ENCODE measurements around the gene SMARCA2. TPM values are rescaled to one million over a fixed set of nuclear protein-coding genes. Genes with fewer than 3 reads are reported as not detected.

Gene SMARCA2
- polyA plus RNA-seq (2012; ENCODE audit: low read depth, missing spikeins), result 219 TPM

GRCh38 chr9:2014696-2015580 is at the start of gene SMARCA2:
Gene SMARCA2 (plus strand): TSS chr9:2015347. CDS start chr9:2029023, 13,676 bp downstream.
- peak; percentile 98 for FAIRE-seq
- TF ChIP-seq POLR2A (IDR thresholded peaks at IDR 0.05; ENCODE audit: low read depth, low read length), result peak; percentile 98
- peak; percentile 55 for TF ChIP-seq POU2F2 (IDR thresholded peaks at IDR 0.05; ENCODE audit: low read depth, low read length)
- no peak for TF ChIP-seq PAX5 (IDR thresholded peaks at IDR 0.05; ENCODE audit: insufficient read depth, low read length, severe bottlenecking)
- peak; percentile 91 for TF ChIP-seq TAF1 (IDR thresholded peaks at IDR 0.05; ENCODE audit: low read depth, low read length)
- TF ChIP-seq SPI1 (IDR thresholded peaks at IDR 0.05; ENCODE audit: low read depth, low read length), result no peak
- TF ChIP-seq POLR2AphosphoS5 (IDR thresholded peaks at IDR 0.05; ENCODE audit: low read depth, low read length), result peak; percentile 93
- DNase-seq (ENCODE audit: insufficient read length, low spot score), result peak; percentile 78

GRCh38 chr9:1966725-1967366 is 48.3 kb upstream of the SMARCA2 start:
- TF ChIP-seq SPI1 (IDR thresholded peaks at IDR 0.05; ENCODE audit: low read depth, low read length), result no peak
- TF ChIP-seq TAF1 (IDR thresholded peaks at IDR 0.05; ENCODE audit: low read depth, low read length), result no peak
- no peak for TF ChIP-seq POLR2AphosphoS5 (IDR thresholded peaks at IDR 0.05; ENCODE audit: low read depth, low read length)
- no peak for TF ChIP-seq PAX5 (IDR thresholded peaks at IDR 0.05; ENCODE audit: insufficient read depth, low read length, severe bottlenecking)
- TF ChIP-seq POLR2A (IDR thresholded peaks at IDR 0.05; ENCODE audit: low read depth, low read length), result no peak
- TF ChIP-seq POU2F2 (IDR thresholded peaks at IDR 0.05; ENCODE audit: low read depth, low read length), result no peak
- DNase-seq (ENCODE audit: insufficient read length, low spot score), result no peak
- no peak for FAIRE-seq

- FAIRE-seq (peak; percentile 31), DNase-seq (ENCODE audit: insufficient read length, low spot score) (no peak)
- TF ChIP-seq POU2F2 (IDR thresholded peaks at IDR 0.05; ENCODE audit: low read depth, low read length) (no peak), POLR2AphosphoS5 (IDR thresholded peaks at IDR 0.05; ENCODE audit: low read depth, low read length) (no peak), PAX5 (IDR thresholded peaks at IDR 0.05; ENCODE audit: insufficient read depth, low read length, severe bottlenecking) (no peak), POLR2A (IDR thresholded peaks at IDR 0.05; ENCODE audit: low read depth, low read length) (no peak), TAF1 (IDR thresholded peaks at IDR 0.05; ENCODE audit: low read depth, low read length) (no peak), SPI1 (IDR thresholded peaks at IDR 0.05; ENCODE audit: low read depth, low read length) (no peak)
These were observed 46.0 kb upstream of the SMARCA2 start for GRCh38 chr9:1969160-1969559.

- DNase-seq (ENCODE audit: insufficient read length, low spot score) (no peak), FAIRE-seq (no peak)
- TF ChIP-seq POLR2AphosphoS5 (IDR thresholded peaks at IDR 0.05; ENCODE audit: low read depth, low read length), result no peak
- TF ChIP-seq POLR2A (IDR thresholded peaks at IDR 0.05; ENCODE audit: low read depth, low read length), result no peak
- no peak for TF ChIP-seq POU2F2 (IDR thresholded peaks at IDR 0.05; ENCODE audit: low read depth, low read length)
- no peak for TF ChIP-seq TAF1 (IDR thresholded peaks at IDR 0.05; ENCODE audit: low read depth, low read length)
- no peak for TF ChIP-seq SPI1 (IDR thresholded peaks at IDR 0.05; ENCODE audit: low read depth, low read length)
- no peak for TF ChIP-seq PAX5 (IDR thresholded peaks at IDR 0.05; ENCODE audit: insufficient read depth, low read length, severe bottlenecking)
These were observed 45.2 kb upstream of the SMARCA2 start for GRCh38 chr9:1969898-1970297.

- TF ChIP-seq TAF1 (IDR thresholded peaks at IDR 0.05; ENCODE audit: low read depth, low read length) (no peak), POU2F2 (IDR thresholded peaks at IDR 0.05; ENCODE audit: low read depth, low read length) (no peak), POLR2A (IDR thresholded peaks at IDR 0.05; ENCODE audit: low read depth, low read length) (no peak), PAX5 (IDR thresholded peaks at IDR 0.05; ENCODE audit: insufficient read depth, low read length, severe bottlenecking) (no peak), POLR2AphosphoS5 (IDR thresholded peaks at IDR 0.05; ENCODE audit: low read depth, low read length) (no peak), SPI1 (IDR thresholded peaks at IDR 0.05; ENCODE audit: low read depth, low read length) (no peak)
- DNase-seq (ENCODE audit: insufficient read length, low spot score) (no peak), FAIRE-seq (no peak)
These were observed 42.5 kb upstream of the SMARCA2 start for GRCh38 chr9:1972672-1973071.

- FAIRE-seq (no peak), DNase-seq (ENCODE audit: insufficient read length, low spot score) (no peak)
- TF ChIP-seq TAF1 (IDR thresholded peaks at IDR 0.05; ENCODE audit: low read depth, low read length) (no peak), POLR2AphosphoS5 (IDR thresholded peaks at IDR 0.05; ENCODE audit: low read depth, low read length) (no peak), POU2F2 (IDR thresholded peaks at IDR 0.05; ENCODE audit: low read depth, low read length) (no peak), POLR2A (IDR thresholded peaks at IDR 0.05; ENCODE audit: low read depth, low read length) (no peak), PAX5 (IDR thresholded peaks at IDR 0.05; ENCODE audit: insufficient read depth, low read length, severe bottlenecking) (no peak)
These were observed 38.1 kb upstream of the SMARCA2 start for GRCh38 chr9:1977026-1977425.

- DNase-seq (ENCODE audit: insufficient read length, low spot score) (no peak), FAIRE-seq (peak; percentile 33)
- no peak for TF ChIP-seq PAX5 (IDR thresholded peaks at IDR 0.05; ENCODE audit: insufficient read depth, low read length, severe bottlenecking)
- no peak for TF ChIP-seq POU2F2 (IDR thresholded peaks at IDR 0.05; ENCODE audit: low read depth, low read length)
- TF ChIP-seq TAF1 (IDR thresholded peaks at IDR 0.05; ENCODE audit: low read depth, low read length), result no peak
- no peak for TF ChIP-seq SPI1 (IDR thresholded peaks at IDR 0.05; ENCODE audit: low read depth, low read length)
- TF ChIP-seq POLR2A (IDR thresholded peaks at IDR 0.05; ENCODE audit: low read depth, low read length), result no peak
- TF ChIP-seq POLR2AphosphoS5 (IDR thresholded peaks at IDR 0.05; ENCODE audit: low read depth, low read length), result no peak
These were observed 36.2 kb upstream of the SMARCA2 start for GRCh38 chr9:1978941-1979340.

GRCh38 chr9:1979741-1980367 is 35.3 kb upstream of the SMARCA2 start:
- no peak for TF ChIP-seq TAF1 (IDR thresholded peaks at IDR 0.05; ENCODE audit: low read depth, low read length)
- no peak for TF ChIP-seq SPI1 (IDR thresholded peaks at IDR 0.05; ENCODE audit: low read depth, low read length)
- TF ChIP-seq POLR2AphosphoS5 (IDR thresholded peaks at IDR 0.05; ENCODE audit: low read depth, low read length), result no peak
- TF ChIP-seq POLR2A (IDR thresholded peaks at IDR 0.05; ENCODE audit: low read depth, low read length), result no peak
- no peak for TF ChIP-seq PAX5 (IDR thresholded peaks at IDR 0.05; ENCODE audit: insufficient read depth, low read length, severe bottlenecking)
- no peak for TF ChIP-seq POU2F2 (IDR thresholded peaks at IDR 0.05; ENCODE audit: low read depth, low read length)
- DNase-seq (ENCODE audit: insufficient read length, low spot score), result no peak
- FAIRE-seq, result no peak

Measured in GM12891 (cell line).